ENCODE measurements around the gene ZDHHC7. TPM values are rescaled to one million over a fixed set of nuclear protein-coding genes. Genes with fewer than 3 reads are reported as not detected.

ZDHHC7 gene
- total RNA-seq, 1 experiment from 2014 or later, result 109 TPM

GRCh38 chr16:84995663-84996062 is 15.7 kb downstream of the ZDHHC7 start:
- CTCF ChIA-PET, result interaction anchor here (1.2 to 1.3 kb wide), 3 partner anchors 8 to 25 kb away, joined by 3 to 4 read pairs (median 3); no protein-coding TSS in a partner anchor
- DNase-seq, result peak; percentile 52
- H3K9me3 Mint-ChIP-seq (ENCODE audit: low read depth, unreplicated experiment), result no peaks in the 10 kb centered on the region
- TF ChIP-seq CTCF (IDR thresholded peaks at IDR 0.05; ENCODE audit: unreplicated experiment), result no peak
- peaks cover 77% of the 10 kb centered on the region for H3K4me1 Mint-ChIP-seq (ENCODE audit: low read depth, unreplicated experiment)
- peak overlapping the region; percentile 95 for H3K27ac Mint-ChIP-seq (ENCODE audit: unreplicated experiment)
- peaks cover 91% of the 10 kb centered on the region for H3K36me3 Mint-ChIP-seq (ENCODE audit: insufficient read depth, unreplicated experiment)
- intact Hi-C loops (cut with micrococcal nuclease; ENCODE audit: unreplicated experiment), result no loop called here
- H3K4me3 Mint-ChIP-seq (ENCODE audit: low read depth, unreplicated experiment), result peak overlapping the region; percentile 46
- H3K27me3 Mint-ChIP-seq (ENCODE audit: unreplicated experiment), result no peaks in the 10 kb centered on the region
- no TSS peak for BruUV-seq (replicated peaks)

GRCh38 chr16:84993926-84994325 is 17.4 kb downstream of the ZDHHC7 start:
- Mint-ChIP-seq H3K4me1 (ENCODE audit: low read depth, unreplicated experiment) (peaks cover 62% of the 10 kb centered on the region), H3K27ac (ENCODE audit: unreplicated experiment) (peak overlapping the region; percentile 95), H3K4me3 (ENCODE audit: low read depth, unreplicated experiment) (peak overlapping the region; percentile 46), H3K36me3 (ENCODE audit: insufficient read depth, unreplicated experiment) (peaks cover 96% of the 10 kb centered on the region), H3K27me3 (ENCODE audit: unreplicated experiment) (no peaks in the 10 kb centered on the region), H3K9me3 (ENCODE audit: low read depth, unreplicated experiment) (no peaks in the 10 kb centered on the region)
- no peak for TF ChIP-seq CTCF (IDR thresholded peaks at IDR 0.05; ENCODE audit: unreplicated experiment)
- no TSS peak for BruUV-seq (replicated peaks)
- no peak for DNase-seq
- CTCF ChIA-PET, result interaction anchor here (0.7 to 1.6 kb wide), 8 partner anchors 11 to 98 kb away, joined by 3 to 13 read pairs (median 6); partner anchors contain the start of gene KIAA0513
- intact Hi-C loops (cut with micrococcal nuclease; ENCODE audit: unreplicated experiment), result loop anchor here (5.0 kb wide), 1 partner anchor 33 kb away; the partner anchor contains the start of gene KIAA0513

- peaks cover 54% of the 10 kb centered on the region for H3K4me1 Mint-ChIP-seq (ENCODE audit: low read depth, unreplicated experiment)
- CTCF ChIA-PET, result no interaction called here
- TF ChIP-seq CTCF (IDR thresholded peaks at IDR 0.05; ENCODE audit: unreplicated experiment), result no peak
- peak overlapping the region; percentile 95 for H3K27ac Mint-ChIP-seq (ENCODE audit: unreplicated experiment)
- no TSS peak for BruUV-seq (replicated peaks)
- H3K4me3 Mint-ChIP-seq (ENCODE audit: low read depth, unreplicated experiment), result peak overlapping the region; percentile 37
- H3K27me3 Mint-ChIP-seq (ENCODE audit: unreplicated experiment), result no peaks in the 10 kb centered on the region
- H3K36me3 Mint-ChIP-seq (ENCODE audit: insufficient read depth, unreplicated experiment), result peaks cover 97% of the 10 kb centered on the region
- intact Hi-C loops (cut with micrococcal nuclease; ENCODE audit: unreplicated experiment), result loop anchor here (5.0 kb wide), 1 partner anchor 35 kb away; the partner anchor contains the start of gene KIAA0513
- no peaks in the 10 kb centered on the region for H3K9me3 Mint-ChIP-seq (ENCODE audit: low read depth, unreplicated experiment)
- no peak for DNase-seq
Observed at GRCh38 chr16:84992717-84993075, 18.6 kb downstream of the ZDHHC7 start.

GRCh38 chr16:84990782-84991181 is 20.6 kb downstream of the ZDHHC7 start:
- Mint-ChIP-seq H3K4me1 (ENCODE audit: low read depth, unreplicated experiment) (peaks cover 58% of the 10 kb centered on the region), H3K4me3 (ENCODE audit: low read depth, unreplicated experiment) (no peak overlapping the region), H3K9me3 (ENCODE audit: low read depth, unreplicated experiment) (no peaks in the 10 kb centered on the region), H3K27ac (ENCODE audit: unreplicated experiment) (peak overlapping the region; percentile 95), H3K36me3 (ENCODE audit: insufficient read depth, unreplicated experiment) (peaks cover 98% of the 10 kb centered on the region), H3K27me3 (ENCODE audit: unreplicated experiment) (no peaks in the 10 kb centered on the region)
- intact Hi-C loops (cut with micrococcal nuclease; ENCODE audit: unreplicated experiment), result loop anchor here (5.0 kb wide), 1 partner anchor 37 kb away; the partner anchor contains the start of gene KIAA0513
- CTCF ChIA-PET, result no interaction called here
- BruUV-seq (replicated peaks), result no TSS peak
- no peak for TF ChIP-seq CTCF (IDR thresholded peaks at IDR 0.05; ENCODE audit: unreplicated experiment)
- no peak for DNase-seq

Data from Calu3 (cell line).